Measurements from ENCODE around the gene HMOX2.

DNA sequence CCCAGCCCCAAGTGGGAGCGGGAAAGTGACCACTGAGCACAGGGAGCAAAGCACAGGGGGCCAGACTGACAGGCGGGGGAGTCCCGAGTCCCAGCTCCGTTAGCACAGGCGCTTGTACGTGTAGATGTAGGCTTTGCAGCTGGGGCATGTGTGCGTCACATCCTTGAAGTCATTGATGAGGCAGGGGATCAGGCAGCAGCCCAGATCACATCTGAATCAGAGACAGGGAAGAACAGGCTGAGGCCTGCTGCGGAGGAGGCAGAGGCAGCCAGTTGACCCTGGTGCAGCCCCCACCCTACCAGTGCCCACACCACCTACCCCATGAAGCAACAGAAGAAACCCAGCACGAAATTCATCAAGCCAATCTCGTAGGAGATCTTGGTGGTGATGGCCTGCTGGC is 36.3 kb downstream of the HMOX2 start:
- TF ChIP-seq CTCF (IDR thresholded peaks at IDR 0.05; ENCODE audit: extremely low read depth in 1 of 2, insufficient read depth in 1 of 2, low read depth in 1 of 2, low read length in 2 of 2) (no peak), EZH2 (IDR thresholded peaks at IDR 0.05; ENCODE audit: borderline replicate concordance, low read depth, low read length, severe bottlenecking) (no peak), GATA2 (IDR thresholded peaks at IDR 0.05; ENCODE audit: insufficient read depth, insufficient read length, low read depth, low read length) (no peak)

Measured in endothelial cell of umbilical vein (primary cell).